Astrocyte of the cerebellum (primary cell): ENCODE measurements around the gene CPZ.

Experiments
- DNase-seq: peaks from one replicate; pipeline ENCODE4 v3.0.0-alpha.2; 2011; ENCODE audit warnings: low read depth
- H3K4me3 ChIP-seq: 2 replicates; pipeline ENCODE4 v1.5.1; 2011; ENCODE audit warnings: mild to moderate bottlenecking, low read depth, low read length, moderate library complexity
- in situ Hi-C: cut with HindIII; loops from 2 replicates; pipeline ENCODE4 v1.10.0; 2017; ENCODE audit warnings: low sequenced_read_pairs
- TF ChIP-seq, protein P1 (sequence below): IDR thresholded peaks from 2 replicates; pipeline ENCODE4 v1.5.1; 2012; ENCODE audit warnings: low read length, low read depth, moderate library complexity, mild to moderate bottlenecking; ENCODE audit errors: missing control alignments

The CPZ gene

GRCh38 chr4:8580321-8581093, 12.1 kb upstream of the CPZ start, which contains the start of gene GPR78:
Gene GPR78 (plus strand): TSS chr4:8580392. CDS start chr4:8580983, 591 bp downstream.
- in situ Hi-C loops: no loop called here
- DNase-seq: no peak
- no peak within 1 kb of the TSS for H3K4me3 ChIP-seq
- TF ChIP-seq, protein P1, sequence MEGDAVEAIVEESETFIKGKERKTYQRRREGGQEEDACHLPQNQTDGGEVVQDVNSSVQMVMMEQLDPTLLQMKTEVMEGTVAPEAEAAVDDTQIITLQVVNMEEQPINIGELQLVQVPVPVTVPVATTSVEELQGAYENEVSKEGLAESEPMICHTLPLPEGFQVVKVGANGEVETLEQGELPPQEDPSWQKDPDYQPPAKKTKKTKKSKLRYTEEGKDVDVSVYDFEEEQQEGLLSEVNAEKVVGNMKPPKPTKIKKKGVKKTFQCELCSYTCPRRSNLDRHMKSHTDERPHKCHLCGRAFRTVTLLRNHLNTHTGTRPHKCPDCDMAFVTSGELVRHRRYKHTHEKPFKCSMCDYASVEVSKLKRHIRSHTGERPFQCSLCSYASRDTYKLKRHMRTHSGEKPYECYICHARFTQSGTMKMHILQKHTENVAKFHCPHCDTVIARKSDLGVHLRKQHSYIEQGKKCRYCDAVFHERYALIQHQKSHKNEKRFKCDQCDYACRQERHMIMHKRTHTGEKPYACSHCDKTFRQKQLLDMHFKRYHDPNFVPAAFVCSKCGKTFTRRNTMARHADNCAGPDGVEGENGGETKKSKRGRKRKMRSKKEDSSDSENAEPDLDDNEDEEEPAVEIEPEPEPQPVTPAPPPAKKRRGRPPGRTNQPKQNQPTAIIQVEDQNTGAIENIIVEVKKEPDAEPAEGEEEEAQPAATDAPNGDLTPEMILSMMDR: no peak

DNA sequence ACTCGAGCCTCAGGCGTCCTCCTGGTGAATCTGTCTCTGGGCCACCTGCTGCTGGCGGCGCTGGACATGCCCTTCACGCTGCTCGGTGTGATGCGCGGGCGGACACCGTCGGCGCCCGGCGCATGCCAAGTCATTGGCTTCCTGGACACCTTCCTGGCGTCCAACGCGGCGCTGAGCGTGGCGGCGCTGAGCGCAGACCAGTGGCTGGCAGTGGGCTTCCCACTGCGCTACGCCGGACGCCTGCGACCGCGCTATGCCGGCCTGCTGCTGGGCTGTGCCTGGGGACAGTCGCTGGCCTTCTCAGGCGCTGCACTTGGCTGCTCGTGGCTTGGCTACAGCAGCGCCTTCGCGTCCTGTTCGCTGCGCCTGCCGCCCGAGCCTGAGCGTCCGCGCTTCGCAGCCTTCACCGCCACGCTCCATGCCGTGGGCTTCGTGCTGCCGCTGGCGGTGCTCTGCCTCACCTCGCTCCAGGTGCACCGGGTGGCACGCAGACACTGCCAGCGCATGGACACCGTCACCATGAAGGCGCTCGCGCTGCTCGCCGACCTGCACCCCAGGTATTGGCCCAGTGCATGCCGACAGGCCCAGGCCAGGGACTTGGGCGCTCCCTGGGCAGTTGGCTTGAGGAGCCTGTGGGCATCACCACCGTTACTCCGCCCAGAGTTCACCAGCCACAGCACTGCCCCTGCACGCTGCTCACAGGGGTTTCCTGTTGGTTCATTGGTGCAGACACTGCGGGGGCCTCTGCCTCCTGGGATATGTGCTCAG, 11.3 kb upstream of the CPZ start:
- in situ Hi-C loops: no loop called here
- no peak overlapping the region for H3K4me3 ChIP-seq
- DNase-seq: no peak
- TF ChIP-seq, protein P1: no peak

DNA sequence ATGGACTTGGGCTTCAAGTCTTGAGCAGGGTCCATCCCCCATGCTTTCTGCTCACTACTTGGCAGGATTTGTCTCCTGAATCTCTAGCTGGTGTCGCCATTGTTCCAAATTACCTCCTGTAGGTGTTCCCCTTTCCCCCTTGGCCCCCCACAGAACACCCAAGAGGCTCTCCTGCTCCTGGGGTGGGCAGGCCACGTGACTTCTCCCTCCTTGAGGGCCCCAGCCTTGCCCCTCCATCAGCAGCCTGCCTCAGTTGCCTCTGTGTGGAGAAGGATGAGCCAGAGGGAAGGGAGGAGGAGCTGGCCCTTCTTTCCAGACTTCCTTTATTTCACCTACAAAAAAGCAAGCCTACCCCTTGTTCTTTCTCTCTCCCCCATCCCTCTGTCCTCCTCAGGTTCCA, 10.5 kb upstream of the CPZ start:
- in situ Hi-C loops: no loop called here
- TF ChIP-seq, protein P1: no peak
- no peak for DNase-seq
- no peak overlapping the region for H3K4me3 ChIP-seq

DNA sequence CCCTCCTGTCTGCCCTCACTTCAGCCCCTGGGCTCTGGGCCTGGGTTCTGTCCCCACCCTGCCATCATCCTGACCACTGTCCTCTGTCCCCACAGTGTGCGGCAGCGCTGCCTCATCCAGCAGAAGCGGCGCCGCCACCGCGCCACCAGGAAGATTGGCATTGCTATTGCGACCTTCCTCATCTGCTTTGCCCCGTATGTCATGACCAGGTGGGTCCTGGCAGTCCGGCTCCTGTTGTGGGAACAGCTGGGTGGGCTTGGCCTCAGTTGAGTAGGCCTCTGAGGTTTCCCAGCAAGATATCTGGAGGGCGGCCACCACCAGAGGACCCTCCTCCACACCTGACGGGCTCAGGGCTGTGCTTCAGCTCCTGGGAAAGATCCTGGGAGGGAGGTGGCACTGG, 10.1 kb upstream of the CPZ start:
- TF ChIP-seq, protein P1: no peak
- H3K4me3 ChIP-seq: no peak overlapping the region
- in situ Hi-C loops: no loop called here
- DNase-seq: no peak

DNA sequence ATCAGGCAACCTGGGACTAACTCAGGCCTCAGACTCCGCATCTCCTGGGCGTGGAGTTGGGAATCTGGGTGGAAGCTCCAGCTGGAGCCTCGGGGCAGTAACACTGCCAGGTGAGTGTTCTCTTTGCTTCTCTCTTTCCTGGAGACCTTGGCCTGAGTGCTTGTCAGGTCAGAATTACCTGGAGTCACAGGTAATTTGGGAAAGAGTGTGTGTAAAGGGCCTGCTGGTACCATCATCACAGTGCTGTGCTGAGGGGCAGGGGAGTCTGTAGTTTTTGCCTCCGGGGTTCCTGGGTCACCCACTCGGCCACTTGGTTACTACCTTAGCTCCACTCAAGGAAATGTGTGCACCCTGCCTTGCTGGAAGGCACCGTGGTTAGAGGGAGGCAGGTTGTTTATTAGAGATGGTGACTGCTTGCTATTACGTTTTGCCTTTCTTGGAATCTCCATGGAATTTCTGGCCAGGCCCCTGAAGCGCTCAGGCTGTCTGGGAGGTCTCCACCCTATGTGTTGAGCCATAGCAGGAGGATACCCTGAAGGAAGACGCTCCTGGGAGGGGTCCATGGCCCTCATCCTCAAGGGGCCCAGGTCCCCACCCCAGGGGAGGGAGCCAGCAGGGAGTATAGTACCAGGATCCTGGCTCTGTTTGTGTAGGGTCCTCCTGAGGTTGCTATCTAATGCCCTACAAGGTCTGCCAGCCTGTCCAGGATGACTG, 9.5 kb upstream of the CPZ start:
- DNase-seq: no peak
- TF ChIP-seq, protein P1: no peak
- H3K4me3 ChIP-seq: no peak overlapping the region
- in situ Hi-C loops: no loop called here

DNA sequence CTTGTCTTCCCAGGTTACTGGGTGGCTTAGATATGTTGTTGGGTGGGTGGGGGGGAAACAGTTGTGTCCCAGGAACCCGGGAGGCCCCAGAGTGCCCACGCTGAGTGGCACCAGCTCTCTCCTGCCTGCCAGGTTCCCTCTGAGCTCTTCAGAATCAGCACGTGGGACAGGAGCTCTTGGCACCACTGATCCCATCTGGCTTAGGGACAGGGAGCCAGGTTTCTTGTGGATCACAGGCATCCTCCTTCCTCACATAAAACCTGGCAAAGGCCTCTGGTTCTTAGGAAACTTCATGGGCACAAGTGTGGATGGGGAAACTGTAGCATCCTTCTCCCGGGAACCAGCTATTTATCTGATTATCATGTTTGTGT, 8.9 kb upstream of the CPZ start:
- DNase-seq: no peak
- TF ChIP-seq, protein P1: no peak
- in situ Hi-C loops: no loop called here
- no peak overlapping the region for H3K4me3 ChIP-seq
